ENCODE measurements around the gene FAM32A.
"Not testable (repeated sequence)": the region's sequence is repeated elsewhere in the genome, so short reads cannot be mapped to it uniquely, and the experiment has no call there.

The FAM32A gene

GRCh38 chr19:16166417-16166816 is 18.8 kb upstream of the FAM32A start:
- no peak for DNase-seq

- DNase-seq, result no peak
These were observed 18.2 kb upstream of the FAM32A start for GRCh38 chr19:16167055-16167454.

GRCh38 chr19:16168465-16169081 is 16.6 kb upstream of the FAM32A start:
- DNase-seq, result no peak

- no peak for DNase-seq
These were observed 15.1 kb upstream of the FAM32A start for GRCh38 chr19:16170134-16170533.

- no peak for DNase-seq
These were observed 9.3 kb upstream of the FAM32A start for GRCh38 chr19:16175954-16176353.

- DNase-seq, result not testable (repeated sequence)
These were observed 6.3 kb upstream of the FAM32A start for GRCh38 chr19:16178866-16179265.

- DNase-seq, result no peak
These were observed 4.6 kb upstream of the FAM32A start for GRCh38 chr19:16180611-16181010.

GRCh38 chr19:16184665-16185122 is 516 bp upstream of the FAM32A start:
- DNase-seq, result no peak

- peak in 5 of 6 experiments; percentile 8 to 50 (median 34) for DNase-seq
These were observed 536 bp downstream of the FAM32A start for GRCh38 chr19:16185768-16186123.

GRCh38 chr19:16188521-16188920 is 3.3 kb downstream of the FAM32A start:
- no peak for DNase-seq

GRCh38 chr19:16190198-16190597 is 5.0 kb downstream of the FAM32A start:
- no peak for DNase-seq

GRCh38 chr19:16190736-16191135 is 5.5 kb downstream of the FAM32A start:
- no peak for DNase-seq

- DNase-seq, result no peak
These were observed 6.2 kb downstream of the FAM32A start for GRCh38 chr19:16191216-16191908.

GRCh38 chr19:16193466-16193865 is 8.3 kb downstream of the FAM32A start:
- DNase-seq, result no peak

- no peak for DNase-seq
These were observed 12.0 kb downstream of the FAM32A start for GRCh38 chr19:16197188-16197621.

GRCh38 chr19:16197622-16198369 is 12.6 kb downstream of the FAM32A start, which contains the start of gene AP1M1:
Gene AP1M1 (plus strand): TSS chr19:16197911. CDS start chr19:16198027, 116 bp downstream.
- DNase-seq, result peak; percentile 93 to 98 (median 96)

GRCh38 chr19:16198370-16198651 is 13.1 kb downstream of the FAM32A start:
- no peak for DNase-seq

GRCh38 chr19:16199275-16199932 is 14.2 kb downstream of the FAM32A start:
- DNase-seq, result no peak

GRCh38 chr19:16200038-16201010 is 15.1 kb downstream of the FAM32A start:
- DNase-seq, result no peak

GRCh38 chr19:16201011-16201391 is 15.8 kb downstream of the FAM32A start:
- DNase-seq, result no peak

GRCh38 chr19:16202320-16203255 is 17.4 kb downstream of the FAM32A start:
- DNase-seq, result no peak
